ENCODE measurements around the gene BBS10. TPM values are rescaled to one million over a fixed set of nuclear protein-coding genes. Genes with fewer than 3 reads are reported as not detected.

BBS10 gene
- polyA plus RNA-seq, 1 donor from 2014 or later, result 15.4 TPM

GRCh38 chr12:76340680-76341435, 7.4 kb downstream of the BBS10 start:
- no peak overlapping the region for H3K4me2 ChIP-seq (ENCODE audit: low read length)
- no peaks in the 10 kb centered on the region for H4K20me1 ChIP-seq (ENCODE audit: insufficient read depth)
- H3K9ac ChIP-seq (ENCODE audit: low read length), result no peak overlapping the region
- H3K9me3 ChIP-seq (ENCODE audit: low read length), result no peaks in the 10 kb centered on the region
- H3F3A ChIP-seq (ENCODE audit: insufficient read depth, low read length, poor library complexity, severe bottlenecking), result no peaks in the 10 kb centered on the region
- H3K4me3 ChIP-seq (ENCODE audit: low read length), result no peak overlapping the region
- peaks cover 5% of the 10 kb centered on the region for H3K79me2 ChIP-seq (replicated peaks; ENCODE audit: insufficient read depth, low read length)
- no peak overlapping the region for H2AFZ ChIP-seq (ENCODE audit: low read depth, low read length)
- TF ChIP-seq SMC3 (conservative IDR thresholded peaks at IDR 0.05; ENCODE audit: poor library complexity), result no peak
- TF ChIP-seq TAF1 (IDR thresholded peaks at IDR 0.05; ENCODE audit: low read depth), result no peak
- TF ChIP-seq REST (IDR thresholded peaks at IDR 0.05; ENCODE audit: borderline replicate concordance), result no peak
- TF ChIP-seq CTCF (IDR thresholded peaks at IDR 0.05; ENCODE audit: poor library complexity, severe bottlenecking), result no peak
- no peak for TF ChIP-seq POLR2AphosphoS5 (IDR thresholded peaks at IDR 0.05)
- TF ChIP-seq RAD21 (conservative IDR thresholded peaks at IDR 0.05), result no peak
- no peak for TF ChIP-seq MXI1 (conservative IDR thresholded peaks at IDR 0.05; ENCODE audit: poor library complexity, severe bottlenecking)
- no peak for TF ChIP-seq EZH2 (IDR thresholded peaks at IDR 0.05; ENCODE audit: borderline replicate concordance, insufficient read depth, low read length, poor library complexity, severe bottlenecking)
- TF ChIP-seq EP300 (conservative IDR thresholded peaks at IDR 0.05; ENCODE audit: poor library complexity, severe bottlenecking), result no peak
- H3K36me3 ChIP-seq (ENCODE audit: insufficient read depth, low read length), result no peaks in the 10 kb centered on the region
- no peaks in the 10 kb centered on the region for H3K27me3 ChIP-seq (ENCODE audit: insufficient read depth, low read depth, low read length)
- no peaks in the 10 kb centered on the region for H3K9me2 ChIP-seq (ENCODE audit: insufficient read depth, low read length)
- no peak overlapping the region for H3K27ac ChIP-seq (ENCODE audit: low read length)

- no peaks in the 10 kb centered on the region for H3F3A ChIP-seq (ENCODE audit: insufficient read depth, low read length, poor library complexity, severe bottlenecking)
- H3K4me2 ChIP-seq (ENCODE audit: low read length), result no peak overlapping the region
- TF ChIP-seq REST (IDR thresholded peaks at IDR 0.05; ENCODE audit: borderline replicate concordance), result no peak
- TF ChIP-seq EZH2 (IDR thresholded peaks at IDR 0.05; ENCODE audit: borderline replicate concordance, insufficient read depth, low read length, poor library complexity, severe bottlenecking), result no peak
- TF ChIP-seq MXI1 (conservative IDR thresholded peaks at IDR 0.05; ENCODE audit: poor library complexity, severe bottlenecking), result no peak
- no peak for TF ChIP-seq TAF1 (IDR thresholded peaks at IDR 0.05; ENCODE audit: low read depth)
- no peak for TF ChIP-seq RAD21 (conservative IDR thresholded peaks at IDR 0.05)
- no peak for TF ChIP-seq EP300 (conservative IDR thresholded peaks at IDR 0.05; ENCODE audit: poor library complexity, severe bottlenecking)
- no peak for TF ChIP-seq POLR2AphosphoS5 (IDR thresholded peaks at IDR 0.05)
- no peak for TF ChIP-seq CTCF (IDR thresholded peaks at IDR 0.05; ENCODE audit: poor library complexity, severe bottlenecking)
- TF ChIP-seq SMC3 (conservative IDR thresholded peaks at IDR 0.05; ENCODE audit: poor library complexity), result no peak
- no peak overlapping the region for H3K4me3 ChIP-seq (ENCODE audit: low read length)
- H3K9me3 ChIP-seq (ENCODE audit: low read length), result no peaks in the 10 kb centered on the region
- H2AFZ ChIP-seq (ENCODE audit: low read depth, low read length), result no peak overlapping the region
- H3K79me2 ChIP-seq (replicated peaks; ENCODE audit: insufficient read depth, low read length), result no peaks in the 10 kb centered on the region
- no peaks in the 10 kb centered on the region for H4K20me1 ChIP-seq (ENCODE audit: insufficient read depth)
- H3K27me3 ChIP-seq (ENCODE audit: insufficient read depth, low read depth, low read length), result no peaks in the 10 kb centered on the region
- H3K27ac ChIP-seq (ENCODE audit: low read length), result no peak overlapping the region
- no peaks in the 10 kb centered on the region for H3K36me3 ChIP-seq (ENCODE audit: insufficient read depth, low read length)
- no peak overlapping the region for H3K9ac ChIP-seq (ENCODE audit: low read length)
- no peaks in the 10 kb centered on the region for H3K9me2 ChIP-seq (ENCODE audit: insufficient read depth, low read length)
Observed at GRCh38 chr12:76337583-76337982, 10.6 kb downstream of the BBS10 start.

Measured in neural cell (in vitro differentiated cells).